ENCODE measurements around the gene ERG28. TPM values are rescaled to one million over a fixed set of nuclear protein-coding genes. Genes with fewer than 3 reads are reported as not detected.

Gene ERG28
- total RNA-seq, 1 experiment from 2014 or later: 48.8 TPM

- Histone ChIP-seq H3K9me3 (ENCODE audit: low read length) (no peaks in the 10 kb centered on the region), H3K4me2 (ENCODE audit: low read depth, low read length, poor library complexity, severe bottlenecking) (no peak overlapping the region), H3K4me1 (ENCODE audit: low read length) (no peaks in the 10 kb centered on the region), H4K20me1 (ENCODE audit: insufficient read depth, low read depth, low read length) (no peaks in the 10 kb centered on the region), H3K27ac (ENCODE audit: low read length) (no peak overlapping the region), H3K27me3 (ENCODE audit: low read length) (no peaks in the 10 kb centered on the region), H3K36me3 (ENCODE audit: insufficient read depth, low read length) (peaks cover 24% of the 10 kb centered on the region), H3K9me2 (replicated peaks; ENCODE audit: insufficient read depth, low read length) (no peaks in the 10 kb centered on the region), H3K9ac (ENCODE audit: low read length) (no peak overlapping the region), H3K79me2 (ENCODE audit: low read length) (no peaks in the 10 kb centered on the region), H2AFZ (ENCODE audit: low read length) (no peak overlapping the region), H3K4me3 (ENCODE audit: low read length) (no peak overlapping the region)
- DNase-seq: no peak
Observed at GRCh38 chr14:75646762-75647161, 13.9 kb downstream of the ERG28 start.

GRCh38 chr14:75645056-75645455 is 15.6 kb downstream of the ERG28 start:
- Histone ChIP-seq H2AFZ (ENCODE audit: low read length) (no peak overlapping the region), H3K36me3 (ENCODE audit: insufficient read depth, low read length) (peaks cover 9% of the 10 kb centered on the region), H3K9ac (ENCODE audit: low read length) (no peak overlapping the region), H3K4me1 (ENCODE audit: low read length) (no peaks in the 10 kb centered on the region), H3K27ac (ENCODE audit: low read length) (no peak overlapping the region), H3K27me3 (ENCODE audit: low read length) (no peaks in the 10 kb centered on the region), H3K9me2 (replicated peaks; ENCODE audit: insufficient read depth, low read length) (no peaks in the 10 kb centered on the region), H3K4me3 (ENCODE audit: low read length) (no peak overlapping the region), H3K4me2 (ENCODE audit: low read depth, low read length, poor library complexity, severe bottlenecking) (no peak overlapping the region), H4K20me1 (ENCODE audit: insufficient read depth, low read depth, low read length) (no peaks in the 10 kb centered on the region), H3K79me2 (ENCODE audit: low read length) (no peaks in the 10 kb centered on the region), H3K9me3 (ENCODE audit: low read length) (no peaks in the 10 kb centered on the region)
- DNase-seq: no peak

GRCh38 chr14:75643985-75644384 is 16.7 kb downstream of the ERG28 start:
- no peak overlapping the region for H3K27ac ChIP-seq (ENCODE audit: low read length)
- H3K79me2 ChIP-seq (ENCODE audit: low read length): no peaks in the 10 kb centered on the region
- DNase-seq: no peak
- H2AFZ ChIP-seq (ENCODE audit: low read length): no peak overlapping the region
- no peaks in the 10 kb centered on the region for H3K36me3 ChIP-seq (ENCODE audit: insufficient read depth, low read length)
- no peaks in the 10 kb centered on the region for H4K20me1 ChIP-seq (ENCODE audit: insufficient read depth, low read depth, low read length)
- H3K9me3 ChIP-seq (ENCODE audit: low read length): no peaks in the 10 kb centered on the region
- no peaks in the 10 kb centered on the region for H3K9me2 ChIP-seq (replicated peaks; ENCODE audit: insufficient read depth, low read length)
- no peak overlapping the region for H3K9ac ChIP-seq (ENCODE audit: low read length)
- no peaks in the 10 kb centered on the region for H3K4me1 ChIP-seq (ENCODE audit: low read length)
- H3K27me3 ChIP-seq (ENCODE audit: low read length): no peaks in the 10 kb centered on the region
- H3K4me2 ChIP-seq (ENCODE audit: low read depth, low read length, poor library complexity, severe bottlenecking): no peak overlapping the region
- H3K4me3 ChIP-seq (ENCODE audit: low read length): no peak overlapping the region

GRCh38 chr14:75640876-75641275 is 19.8 kb downstream of the ERG28 start:
- Histone ChIP-seq H3K9ac (ENCODE audit: low read length) (no peak overlapping the region), H3K79me2 (ENCODE audit: low read length) (no peaks in the 10 kb centered on the region), H3K27me3 (ENCODE audit: low read length) (no peaks in the 10 kb centered on the region), H3K36me3 (ENCODE audit: insufficient read depth, low read length) (no peaks in the 10 kb centered on the region), H3K4me2 (ENCODE audit: low read depth, low read length, poor library complexity, severe bottlenecking) (no peak overlapping the region), H3K4me3 (ENCODE audit: low read length) (no peak overlapping the region), H3K9me2 (replicated peaks; ENCODE audit: insufficient read depth, low read length) (no peaks in the 10 kb centered on the region), H4K20me1 (ENCODE audit: insufficient read depth, low read depth, low read length) (no peaks in the 10 kb centered on the region), H3K9me3 (ENCODE audit: low read length) (no peaks in the 10 kb centered on the region), H3K4me1 (ENCODE audit: low read length) (no peaks in the 10 kb centered on the region), H3K27ac (ENCODE audit: low read length) (no peak overlapping the region), H2AFZ (ENCODE audit: low read length) (no peak overlapping the region)
- no peak for DNase-seq

- no peak overlapping the region for H3K4me2 ChIP-seq (ENCODE audit: low read depth, low read length, poor library complexity, severe bottlenecking)
- peaks cover 3% of the 10 kb centered on the region for H3K4me1 ChIP-seq (ENCODE audit: low read length)
Observed at GRCh38 chr14:75636100-75636692, 24.5 kb downstream of the ERG28 start.

GRCh38 chr14:75634848-75635247 is 25.8 kb downstream of the ERG28 start:
- DNase-seq: no peak
- Histone ChIP-seq H3K79me2 (ENCODE audit: low read length) (no peaks in the 10 kb centered on the region), H3K4me1 (ENCODE audit: low read length) (peaks cover 6% of the 10 kb centered on the region), H3K9me2 (replicated peaks; ENCODE audit: insufficient read depth, low read length) (no peaks in the 10 kb centered on the region), H3K9ac (ENCODE audit: low read length) (no peak overlapping the region), H3K36me3 (ENCODE audit: insufficient read depth, low read length) (no peaks in the 10 kb centered on the region), H2AFZ (ENCODE audit: low read length) (no peak overlapping the region), H4K20me1 (ENCODE audit: insufficient read depth, low read depth, low read length) (no peaks in the 10 kb centered on the region), H3K4me3 (ENCODE audit: low read length) (no peak overlapping the region), H3K27me3 (ENCODE audit: low read length) (no peaks in the 10 kb centered on the region), H3K27ac (ENCODE audit: low read length) (no peak overlapping the region), H3K9me3 (ENCODE audit: low read length) (no peaks in the 10 kb centered on the region), H3K4me2 (ENCODE audit: low read depth, low read length, poor library complexity, severe bottlenecking) (no peak overlapping the region)

More at GRCh38 chr14:75636100-75636692, 24.5 kb downstream of the ERG28 start:
- Histone ChIP-seq H3K36me3 (ENCODE audit: insufficient read depth, low read length) (no peaks in the 10 kb centered on the region), H4K20me1 (ENCODE audit: insufficient read depth, low read depth, low read length) (no peaks in the 10 kb centered on the region), H3K27me3 (ENCODE audit: low read length) (no peaks in the 10 kb centered on the region), H3K9me3 (ENCODE audit: low read length) (no peaks in the 10 kb centered on the region), H3K79me2 (ENCODE audit: low read length) (no peaks in the 10 kb centered on the region), H2AFZ (ENCODE audit: low read length) (no peak overlapping the region), H3K27ac (ENCODE audit: low read length) (no peak overlapping the region), H3K9ac (ENCODE audit: low read length) (no peak overlapping the region), H3K4me3 (ENCODE audit: low read length) (no peak overlapping the region), H3K9me2 (replicated peaks; ENCODE audit: insufficient read depth, low read length) (no peaks in the 10 kb centered on the region)
- no peak for DNase-seq

GRCh38 chr14:75631453-75631831 is 29.2 kb downstream of the ERG28 start:
- no peaks in the 10 kb centered on the region for H3K9me3 ChIP-seq (ENCODE audit: low read length)
- H4K20me1 ChIP-seq (ENCODE audit: insufficient read depth, low read depth, low read length): no peaks in the 10 kb centered on the region
- H3K4me3 ChIP-seq (ENCODE audit: low read length): no peak overlapping the region
- no peak overlapping the region for H3K4me2 ChIP-seq (ENCODE audit: low read depth, low read length, poor library complexity, severe bottlenecking)
- H3K9me2 ChIP-seq (replicated peaks; ENCODE audit: insufficient read depth, low read length): no peaks in the 10 kb centered on the region
- no peak overlapping the region for H3K9ac ChIP-seq (ENCODE audit: low read length)
- H3K36me3 ChIP-seq (ENCODE audit: insufficient read depth, low read length): no peaks in the 10 kb centered on the region
- no peaks in the 10 kb centered on the region for H3K27me3 ChIP-seq (ENCODE audit: low read length)
- peaks cover 6% of the 10 kb centered on the region for H3K4me1 ChIP-seq (ENCODE audit: low read length)
- DNase-seq: no peak
- H3K79me2 ChIP-seq (ENCODE audit: low read length): no peaks in the 10 kb centered on the region
- no peak overlapping the region for H3K27ac ChIP-seq (ENCODE audit: low read length)
- H2AFZ ChIP-seq (ENCODE audit: low read length): no peak overlapping the region

GRCh38 chr14:75630695-75631452 is 29.8 kb downstream of the ERG28 start:
- no peaks in the 10 kb centered on the region for H3K9me2 ChIP-seq (replicated peaks; ENCODE audit: insufficient read depth, low read length)
- no peak for DNase-seq

More at GRCh38 chr14:75630695-75631452, 29.8 kb downstream of the ERG28 start:
- Histone ChIP-seq H2AFZ (ENCODE audit: low read length) (no peak overlapping the region), H3K27me3 (ENCODE audit: low read length) (no peaks in the 10 kb centered on the region), H4K20me1 (ENCODE audit: insufficient read depth, low read depth, low read length) (no peaks in the 10 kb centered on the region), H3K79me2 (ENCODE audit: low read length) (no peaks in the 10 kb centered on the region), H3K36me3 (ENCODE audit: insufficient read depth, low read length) (no peaks in the 10 kb centered on the region), H3K4me3 (ENCODE audit: low read length) (no peak overlapping the region), H3K27ac (ENCODE audit: low read length) (no peak overlapping the region), H3K9me3 (ENCODE audit: low read length) (no peaks in the 10 kb centered on the region), H3K9ac (ENCODE audit: low read length) (no peak overlapping the region), H3K4me2 (ENCODE audit: low read depth, low read length, poor library complexity, severe bottlenecking) (no peak overlapping the region), H3K4me1 (ENCODE audit: low read length) (peaks cover 6% of the 10 kb centered on the region)
